GM19043 (cell line): ENCODE data around the gene PCNP.
"Not testable (repeated sequence)": the region's sequence is repeated elsewhere in the genome, so short reads cannot be mapped to it uniquely, and the experiment has no call there.

Source experiments
- ATAC-seq: cut with Tn5 transposase; IDR thresholded peaks from one replicate; pipeline ENCODE4 v1.9.1; 2021; ENCODE audit warnings: low read depth; ENCODE audit not compliant: unreplicated experiment

The PCNP gene

GRCh38 chr3:101561630-101562328 lies 12.2 kb upstream of the PCNP start, which contains the start of gene TRMT10C:
Gene TRMT10C, plus strand, starts transcription at chr3:101561868. Its CDS starts 2,914 bp downstream, at chr3:101564782.
- peak; percentile 99 for ATAC-seq

GRCh38 chr3:101567528-101568317 lies 6.3 kb upstream of the PCNP start:
- ATAC-seq, result no peak

DNA sequence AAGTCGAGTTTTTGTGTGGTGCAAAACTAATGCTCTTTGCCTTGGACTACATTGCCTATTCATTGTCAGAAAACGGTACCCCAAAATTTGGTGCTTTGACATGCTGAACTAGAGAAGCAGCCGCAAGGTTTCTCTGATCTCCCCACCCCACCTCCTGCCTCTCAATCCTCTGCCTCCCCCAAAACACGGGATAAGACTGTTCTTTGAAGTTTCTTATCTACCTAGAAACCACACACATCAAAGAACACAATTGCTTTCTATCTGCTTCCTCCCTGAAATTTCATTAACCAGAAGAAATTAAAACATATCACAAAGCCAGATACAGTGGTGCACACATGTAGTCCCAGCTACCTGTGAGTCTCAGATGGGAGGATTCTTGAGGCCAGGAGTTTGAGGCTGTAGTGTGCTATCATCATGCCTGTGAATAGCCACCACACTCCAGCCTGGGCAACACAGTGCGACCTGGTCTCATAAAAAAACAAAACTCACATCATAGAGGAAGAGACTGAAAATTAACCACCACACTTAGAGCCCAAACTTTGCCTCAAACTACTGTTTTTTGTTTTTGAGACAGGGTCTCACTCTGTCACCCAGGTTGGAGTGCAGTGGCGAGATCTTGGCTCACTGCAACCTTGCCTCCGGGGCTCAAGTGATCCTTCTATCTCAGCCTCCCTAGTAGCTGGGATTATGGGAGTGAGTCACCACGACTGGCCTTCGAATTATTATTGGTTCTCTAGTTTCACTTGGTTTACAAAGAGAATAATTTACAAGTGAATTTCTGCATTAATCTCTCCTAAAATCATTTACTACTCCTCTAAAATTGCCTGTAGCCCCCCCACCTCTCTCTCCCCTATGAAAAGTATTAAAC lies 2.7 kb upstream of the PCNP start:
- no peak for ATAC-seq

- ATAC-seq, result peak; percentile 29
These were observed 570 bp downstream of the PCNP start for GRCh38 chr3:101574388-101575112.

DNA sequence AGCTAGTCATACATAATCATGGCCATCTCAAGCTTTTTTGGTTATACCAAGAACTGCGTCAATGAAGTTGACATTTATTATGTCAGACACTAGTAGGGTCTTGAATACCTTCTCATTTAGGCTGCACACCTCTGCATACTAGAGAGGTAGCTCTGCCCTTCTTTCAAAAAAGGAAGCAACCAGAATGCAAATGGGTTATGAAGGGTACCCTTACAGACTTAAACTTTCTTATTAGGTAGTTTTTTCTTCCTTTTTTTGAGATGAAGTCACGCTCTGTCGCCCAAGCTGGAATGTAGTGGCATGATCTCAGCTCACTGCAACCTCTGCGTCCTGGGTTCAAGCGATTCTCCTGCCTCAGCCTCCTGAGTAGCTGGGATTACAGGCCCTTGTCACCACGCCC lies 3.3 kb downstream of the PCNP start:
- ATAC-seq, result no peak

DNA sequence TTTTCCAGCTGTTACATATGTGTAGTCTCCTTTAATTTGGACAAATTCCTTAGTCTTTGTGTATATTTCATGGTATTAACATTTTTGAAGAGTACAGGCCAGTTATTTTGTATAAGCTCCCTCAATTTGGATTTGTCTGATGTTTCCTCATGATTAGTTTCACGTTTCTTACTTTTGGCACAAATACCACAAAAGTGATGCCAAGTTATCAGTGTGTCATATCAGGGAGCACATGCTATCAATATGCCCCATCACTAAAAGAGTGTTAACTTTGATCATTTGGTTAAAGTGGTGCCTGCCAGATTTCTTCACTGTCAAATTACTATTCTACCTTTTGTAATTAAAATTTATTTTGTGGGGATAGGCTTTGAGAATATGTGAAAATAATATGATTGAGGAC lies 14.6 kb downstream of the PCNP start:
- no peak for ATAC-seq

DNA sequence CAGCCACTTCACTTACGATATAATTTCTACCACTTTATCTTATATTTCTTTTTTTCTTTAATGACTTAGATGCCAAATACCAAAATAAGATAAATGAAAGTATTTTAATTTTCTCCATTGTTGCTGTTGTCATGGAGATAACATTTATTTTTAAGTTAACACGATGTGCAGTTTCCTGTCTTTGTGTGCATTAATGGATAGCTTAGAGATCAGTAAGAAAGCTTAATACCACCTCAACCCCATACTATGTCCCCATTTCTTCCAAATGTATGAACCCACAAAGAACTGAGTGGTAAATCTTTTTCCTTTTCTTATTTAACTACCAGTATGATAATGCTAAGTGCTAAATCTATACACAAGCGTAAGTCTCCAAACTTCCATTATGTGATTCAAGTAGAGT lies 17.1 kb downstream of the PCNP start:
- no peak for ATAC-seq

- no peak for ATAC-seq
These were observed 28.8 kb downstream of the PCNP start for GRCh38 chr3:101602731-101603130.

- ATAC-seq, result no peak
These were observed 29.2 kb downstream of the PCNP start for GRCh38 chr3:101603184-101603583.

GRCh38 chr3:101605398-101605797 lies 31.4 kb downstream of the PCNP start:
- ATAC-seq, result not testable (repeated sequence)

- ATAC-seq, result no peak
These were observed 37.0 kb downstream of the PCNP start for GRCh38 chr3:101611023-101611422.

DNA sequence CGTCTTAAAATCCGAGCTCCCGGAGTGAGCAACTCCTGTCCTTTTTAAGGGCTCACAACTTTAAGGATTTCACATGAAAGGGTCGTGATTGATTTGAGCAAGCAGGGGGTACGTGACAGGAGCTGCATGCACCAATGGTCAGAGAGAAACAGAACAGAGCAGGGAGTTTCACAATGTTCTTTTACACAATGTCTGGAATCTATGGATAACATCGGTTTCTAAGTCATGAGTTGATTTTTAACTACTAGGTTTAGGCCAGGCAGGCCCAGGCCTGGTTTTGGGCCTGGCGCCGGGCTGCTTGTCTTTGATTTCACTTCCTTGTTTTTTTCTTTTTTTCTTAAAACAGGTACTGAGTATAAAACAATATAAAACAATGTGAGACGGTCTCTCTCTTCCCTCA lies 39.0 kb downstream of the PCNP start:
- not testable (repeated sequence) for ATAC-seq

GRCh38 chr3:101615525-101615924 lies 41.5 kb downstream of the PCNP start:
- ATAC-seq, result no peak

DNA sequence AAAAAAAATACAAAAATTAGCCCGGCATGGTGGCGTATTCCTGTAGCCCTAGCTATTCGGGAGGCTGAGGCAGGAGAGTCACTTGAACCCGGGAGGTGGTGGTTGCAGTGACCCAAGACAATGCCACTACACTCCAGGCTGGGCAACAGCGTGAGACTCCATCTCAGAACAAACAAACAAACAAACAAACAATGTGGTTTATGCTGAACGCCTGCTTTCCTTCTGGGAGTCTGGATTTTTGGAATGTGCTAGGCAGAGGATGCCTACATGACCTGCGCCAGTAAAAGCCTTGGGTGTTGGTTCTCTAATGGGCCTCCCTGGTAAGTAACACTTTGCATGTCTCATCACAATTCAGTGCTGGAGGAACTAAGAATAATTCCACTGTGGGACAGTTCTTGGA lies 43.5 kb downstream of the PCNP start:
- ATAC-seq, result no peak

DNA sequence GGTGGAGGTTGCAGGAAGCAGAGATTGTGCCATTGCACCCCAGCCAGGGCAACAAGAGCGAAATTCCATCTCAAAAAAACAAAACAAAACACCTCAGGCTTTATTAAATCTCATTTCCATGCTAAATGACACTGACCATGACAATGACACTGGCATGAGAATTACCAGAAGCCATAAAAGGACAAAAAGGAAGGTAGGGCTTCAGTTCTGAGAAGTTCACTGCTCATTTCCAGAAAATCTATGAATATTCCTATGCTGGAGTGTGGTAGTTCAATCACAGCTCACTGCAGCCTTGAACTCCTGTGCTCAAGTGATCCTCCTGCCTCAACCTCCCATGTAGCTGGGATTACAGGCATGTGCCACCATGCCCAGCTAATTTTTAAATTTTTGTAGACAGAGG lies 44.7 kb downstream of the PCNP start:
- ATAC-seq, result no peak

DNA sequence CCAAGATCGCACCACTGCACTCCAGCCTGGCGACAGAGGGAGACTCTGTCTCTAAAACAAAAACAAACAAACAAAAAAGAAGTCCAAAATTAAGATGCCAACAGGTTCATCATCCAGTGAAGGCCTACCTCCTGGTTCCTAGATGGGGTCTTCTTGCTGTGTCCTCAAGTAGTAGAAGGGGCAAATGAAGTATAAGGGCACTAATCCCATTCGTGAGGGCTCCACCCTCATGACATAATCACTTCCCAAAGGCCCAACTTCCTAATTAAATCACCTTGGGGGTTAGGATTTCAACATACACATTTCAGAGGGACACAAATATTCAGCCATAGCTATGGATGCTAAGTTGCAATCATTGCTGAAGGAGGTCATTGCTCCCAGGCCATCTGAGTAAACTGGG lies 45.8 kb downstream of the PCNP start:
- no peak for ATAC-seq

DNA sequence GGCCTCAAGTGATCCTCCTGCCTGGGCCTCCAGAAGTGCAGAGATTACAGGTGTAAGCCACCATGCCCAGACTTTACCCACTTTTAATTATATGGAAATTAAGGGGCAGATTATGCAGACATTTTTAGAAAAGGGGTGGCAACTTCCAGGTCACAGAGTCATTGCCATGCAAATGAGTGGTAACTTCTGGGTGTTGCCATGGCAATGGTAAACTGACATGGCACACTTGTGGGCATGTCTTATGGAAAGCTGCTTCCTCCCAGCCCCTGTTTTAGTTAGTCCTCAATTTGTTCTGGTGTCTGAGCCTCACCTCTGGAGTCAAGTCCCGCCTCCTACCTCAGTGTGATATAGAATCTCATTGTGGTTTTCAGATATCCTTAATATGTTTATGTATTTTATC lies 49.7 kb downstream of the PCNP start:
- no peak for ATAC-seq

DNA sequence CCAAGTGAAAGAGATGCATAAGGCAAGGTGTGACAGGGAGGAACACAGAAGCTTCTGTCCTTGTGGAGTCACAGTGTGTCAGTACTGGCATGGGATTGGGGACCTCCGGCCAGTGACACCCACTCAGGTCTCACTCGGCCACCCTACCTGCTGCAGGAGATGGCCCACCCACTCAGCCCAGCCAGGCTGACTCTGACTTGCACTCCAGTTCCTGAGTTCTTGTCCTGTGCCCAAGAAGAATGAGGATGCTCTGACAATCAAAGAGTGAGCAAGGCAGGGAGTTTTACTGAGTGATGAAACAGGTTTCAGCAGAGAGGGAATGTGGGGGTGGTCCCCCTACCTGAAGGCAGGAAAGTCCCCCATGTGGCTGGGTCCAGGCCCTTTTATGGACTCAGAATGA lies 50.9 kb downstream of the PCNP start:
- ATAC-seq, result no peak

- ATAC-seq, result no peak
These were observed 51.9 kb downstream of the PCNP start for GRCh38 chr3:101625879-101626278.

DNA sequence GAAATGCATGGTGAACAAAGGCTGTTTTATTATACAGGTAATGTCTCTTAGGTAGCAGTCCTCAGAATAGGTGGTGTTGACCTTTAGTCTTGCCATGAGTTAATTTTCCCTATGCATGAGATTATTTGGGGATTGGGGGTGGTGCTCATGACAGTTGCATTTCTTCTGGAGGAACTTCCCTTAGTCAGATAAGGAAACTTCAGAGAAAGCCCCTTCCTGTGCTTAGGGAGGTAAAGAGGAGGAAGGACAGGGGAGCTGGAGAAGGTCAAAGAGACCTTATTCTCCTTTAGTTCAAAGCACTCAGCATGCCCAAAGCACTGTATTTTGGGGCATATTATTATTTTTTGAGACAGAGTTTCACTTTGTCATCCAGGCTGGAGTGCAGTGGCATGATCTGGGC lies 55.2 kb downstream of the PCNP start:
- no peak for ATAC-seq
